Measurements from ENCODE around the gene MAP3K14. TPM values are rescaled to one million over a fixed set of nuclear protein-coding genes. Genes with fewer than 3 reads are reported as not detected.
A peak's percentile ranks its signal among the peaks of the same experiment; 100 is the strongest.
"Not testable (repeated sequence)": the region's sequence is repeated elsewhere in the genome, so short reads cannot be mapped to it uniquely, and the experiment has no call there.

The MAP3K14 gene
- total RNA-seq: 9.2 and 16.4 TPM in 2 replicates
- polyA plus RNA-seq (2012): 10.6 TPM

DNA sequence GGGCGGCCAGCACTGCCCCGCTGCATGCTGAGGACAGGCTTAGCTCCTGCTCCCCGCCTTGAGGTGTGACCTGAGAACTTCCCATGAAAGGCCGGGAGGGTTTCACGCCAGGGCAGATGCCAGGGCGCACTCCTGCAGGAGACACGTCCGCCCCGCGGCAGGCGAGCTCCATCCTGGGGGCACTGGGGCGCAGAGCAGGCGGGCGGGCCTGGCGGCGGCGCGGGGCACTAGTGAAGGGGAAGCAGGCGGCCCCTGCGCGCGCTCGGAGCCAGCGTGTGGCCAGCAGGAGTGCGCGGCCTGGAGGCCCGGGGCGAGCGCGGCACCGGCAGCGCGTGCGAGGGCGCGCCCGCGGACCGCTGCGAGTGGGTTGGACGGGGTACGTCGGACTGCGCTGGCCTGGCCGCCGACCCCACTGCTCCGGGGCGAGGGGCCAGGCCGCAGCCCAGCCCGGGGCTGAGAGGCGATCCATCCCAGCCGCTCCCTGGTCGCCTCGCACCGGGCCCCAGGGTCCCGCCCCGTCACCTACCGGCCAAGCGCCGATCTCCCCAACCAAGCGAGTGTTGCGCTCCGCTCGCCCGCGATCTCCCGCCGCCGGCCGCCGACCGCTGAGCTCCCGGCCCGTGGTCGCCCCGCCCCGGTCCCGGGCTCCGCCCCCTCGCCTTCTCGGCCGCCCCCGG, at the start of gene MAP3K14:
MAP3K14 (minus strand) TSS at position 587 of the 677 bp plus-strand sequence. CDS start 26,275 bp downstream, outside the sequence.
- peak; percentile 79 for DNase-seq (ENCODE audit: low read depth)

DNA sequence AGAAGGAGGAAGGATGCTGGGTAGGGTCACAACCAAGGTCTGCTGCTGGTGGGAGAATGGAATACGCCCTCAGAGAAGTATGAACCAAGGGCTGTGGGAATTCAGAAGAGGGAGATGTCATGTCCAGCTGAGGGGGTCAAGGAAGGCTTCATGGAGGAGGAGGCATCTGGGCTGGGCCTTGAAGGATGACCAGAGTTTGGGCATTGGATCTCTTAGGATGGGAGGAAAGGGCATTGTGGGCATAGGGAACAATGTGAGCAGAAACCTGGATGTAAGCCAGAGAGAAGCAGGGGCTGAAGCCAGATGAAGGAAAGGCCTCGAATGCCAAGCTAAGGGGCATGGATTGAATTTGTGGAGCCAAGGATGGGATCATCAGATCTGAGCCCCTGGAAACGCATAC, 49.2 kb upstream of the MAP3K14 start:
- no peak for DNase-seq (ENCODE audit: low read depth)

DNA sequence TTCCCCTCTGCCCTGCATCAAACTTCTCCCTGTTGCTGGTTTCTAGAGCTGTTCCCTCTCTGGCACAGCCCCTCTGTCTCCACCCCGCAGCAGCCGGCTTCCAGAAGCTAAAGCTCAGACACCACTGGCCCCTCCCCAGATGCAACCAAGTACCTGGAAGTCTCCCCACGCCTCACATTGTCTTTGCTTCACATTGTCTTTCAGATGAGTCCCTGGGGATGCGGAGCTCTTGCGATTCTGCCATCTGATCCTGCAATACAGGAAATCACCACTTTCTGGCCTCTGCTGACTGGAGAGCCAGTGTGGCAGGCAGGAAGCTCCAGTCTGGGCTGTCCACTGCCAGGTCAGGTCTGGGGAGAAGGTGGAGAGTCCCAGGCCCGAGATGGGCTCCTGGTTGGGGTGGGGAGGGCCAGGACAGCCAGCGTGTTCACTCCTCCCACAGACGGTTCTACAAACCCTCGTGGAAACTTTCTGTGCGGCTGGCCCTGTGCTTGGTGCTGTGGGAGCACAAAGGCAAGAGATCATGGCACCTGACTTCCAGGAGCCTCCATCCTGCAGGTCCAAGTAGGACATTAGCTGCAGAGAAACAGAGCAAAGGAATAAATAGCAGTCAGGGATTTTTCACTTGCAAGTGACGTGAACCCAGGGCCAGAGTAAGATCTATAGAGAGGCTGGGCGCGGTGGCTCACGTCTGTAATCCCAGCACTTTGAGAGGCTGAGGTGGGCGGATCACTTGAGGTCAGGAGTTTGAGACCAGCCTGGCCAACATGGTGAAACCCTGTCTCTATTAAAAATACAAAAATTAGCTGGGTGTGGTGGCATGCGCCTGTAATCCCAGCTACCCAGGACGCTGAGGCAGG, 47.9 kb upstream of the MAP3K14 start:
- DNase-seq (ENCODE audit: low read depth): no peak

DNA sequence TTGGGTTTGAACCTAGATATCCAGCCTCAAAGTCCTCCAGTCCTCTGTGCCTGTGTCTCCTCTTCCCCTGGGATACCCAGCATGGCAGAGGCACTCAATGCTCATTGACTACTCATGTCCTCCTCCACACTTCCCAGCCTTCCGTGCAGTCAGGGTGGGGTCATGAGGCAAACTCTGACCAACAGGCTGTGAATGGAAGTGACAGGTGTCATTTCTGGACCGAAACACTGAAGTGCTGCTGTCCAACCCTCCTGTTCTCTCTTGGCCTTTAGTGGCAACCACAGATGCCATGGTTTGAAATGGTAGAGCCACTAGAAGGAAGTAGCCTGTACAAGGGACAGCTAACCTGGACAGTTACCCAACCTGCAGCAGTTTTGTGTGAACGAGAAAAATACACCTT, 46.7 kb upstream of the MAP3K14 start:
- DNase-seq (ENCODE audit: low read depth): peak; percentile 92

DNA sequence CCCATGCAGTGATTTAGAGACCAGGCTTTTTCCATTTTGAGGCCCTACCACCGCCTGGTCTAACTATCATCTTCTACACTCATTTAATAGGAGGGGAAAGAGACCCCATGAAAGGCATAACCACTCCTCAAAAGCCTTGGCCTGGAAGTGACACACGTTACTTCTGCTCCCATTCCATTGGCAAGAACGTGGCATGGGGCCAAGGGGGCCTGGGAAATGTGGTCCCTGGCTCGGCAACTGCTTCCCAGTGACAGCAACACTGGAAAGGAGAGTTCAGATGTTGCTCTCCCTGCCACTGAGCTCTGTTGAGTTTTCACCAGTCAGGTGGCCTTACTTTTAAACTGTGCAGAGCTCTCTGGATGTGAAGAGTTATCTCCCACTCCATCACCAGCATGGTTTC, 45.2 kb upstream of the MAP3K14 start:
- DNase-seq (ENCODE audit: low read depth): no peak

DNA sequence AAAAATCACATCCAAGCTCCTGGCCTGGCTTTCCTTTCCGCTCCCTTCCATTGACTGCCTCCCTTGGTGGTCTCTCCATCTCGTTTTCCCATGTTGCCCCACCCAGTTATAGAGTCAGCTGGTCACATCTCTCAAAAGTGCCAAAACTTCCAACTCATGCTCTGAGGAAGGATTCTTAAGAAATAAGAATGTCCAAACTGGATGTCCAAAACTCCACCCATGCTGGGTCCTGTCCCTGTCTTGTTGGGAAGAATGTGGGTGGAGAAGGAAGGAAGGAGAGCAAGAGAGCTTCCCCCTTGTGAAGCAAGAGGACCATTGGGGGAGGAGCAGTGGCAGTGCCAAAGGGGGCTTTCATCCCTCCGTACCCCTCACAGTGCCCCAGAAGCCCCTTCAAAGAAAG, 44.6 kb upstream of the MAP3K14 start:
- DNase-seq (ENCODE audit: low read depth): no peak

DNA sequence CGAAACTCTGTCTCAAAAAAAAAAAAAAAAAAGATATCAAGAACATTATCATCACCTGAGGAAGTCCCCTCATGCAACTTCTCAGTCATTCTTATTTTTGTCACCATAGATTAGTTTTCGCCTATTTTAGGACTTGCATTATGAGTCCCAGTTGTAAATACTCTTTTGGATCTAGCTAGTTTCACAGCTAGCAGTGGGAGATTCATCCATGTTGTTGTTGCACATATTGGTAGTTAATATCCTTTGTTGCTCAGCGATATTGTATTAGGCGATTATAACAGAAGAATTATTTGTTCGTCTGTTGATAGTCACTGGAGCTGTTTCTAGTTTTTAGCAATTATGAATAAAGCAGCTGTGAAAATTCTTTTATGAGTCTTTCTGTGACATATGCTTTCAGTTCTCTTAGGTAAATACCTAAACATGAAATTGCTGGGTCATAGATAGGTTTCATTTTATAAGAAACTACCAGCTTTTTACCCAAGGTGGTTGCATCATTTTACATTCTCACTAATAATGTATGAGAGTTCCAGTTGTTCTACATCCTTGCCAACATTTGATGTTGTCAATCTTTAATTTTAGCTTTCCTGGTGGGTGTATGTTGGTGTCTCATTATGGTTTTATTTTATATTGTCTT, 40.7 kb upstream of the MAP3K14 start:
- DNase-seq (ENCODE audit: low read depth): no peak

DNA sequence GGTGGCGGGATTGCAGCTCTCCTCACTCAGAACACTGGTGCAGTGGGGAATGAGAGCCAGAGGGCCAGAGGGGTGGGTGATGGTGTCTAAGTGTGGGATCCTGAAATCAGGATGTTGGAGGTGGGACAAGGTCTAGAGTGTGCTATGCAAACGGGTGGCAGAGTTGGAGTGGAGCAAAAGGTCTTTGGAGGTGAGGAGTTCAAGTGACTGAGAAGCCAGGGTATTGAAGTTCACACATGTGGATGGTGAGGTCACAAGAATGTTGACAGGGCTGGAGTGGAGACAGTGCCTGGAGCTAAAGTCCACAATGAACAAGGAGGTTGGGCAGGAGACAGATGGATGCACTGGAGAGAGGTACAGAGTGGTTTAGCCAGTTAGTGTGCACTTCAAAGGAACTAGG, 38.3 kb upstream of the MAP3K14 start:
- no peak for DNase-seq (ENCODE audit: low read depth)

DNA sequence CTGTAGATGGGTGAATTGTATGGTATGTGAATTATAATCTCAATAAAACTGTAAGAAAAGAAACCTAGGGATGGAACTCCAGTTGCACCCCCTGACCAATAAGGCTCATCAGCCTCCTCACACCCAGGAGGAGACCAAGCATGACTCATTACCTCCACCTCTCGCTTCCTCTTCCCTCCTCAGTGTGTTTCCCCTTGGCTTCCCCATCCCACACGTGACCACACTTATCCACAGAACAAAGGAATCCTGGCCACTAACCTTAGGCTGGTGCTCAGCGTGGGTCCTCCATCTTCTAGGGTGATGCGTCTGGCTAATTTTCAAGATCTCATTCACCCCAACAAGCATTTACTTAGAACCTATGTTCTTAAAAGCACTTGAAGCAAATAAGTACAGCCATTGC, 36.2 kb upstream of the MAP3K14 start:
- no peak for DNase-seq (ENCODE audit: low read depth)

DNA sequence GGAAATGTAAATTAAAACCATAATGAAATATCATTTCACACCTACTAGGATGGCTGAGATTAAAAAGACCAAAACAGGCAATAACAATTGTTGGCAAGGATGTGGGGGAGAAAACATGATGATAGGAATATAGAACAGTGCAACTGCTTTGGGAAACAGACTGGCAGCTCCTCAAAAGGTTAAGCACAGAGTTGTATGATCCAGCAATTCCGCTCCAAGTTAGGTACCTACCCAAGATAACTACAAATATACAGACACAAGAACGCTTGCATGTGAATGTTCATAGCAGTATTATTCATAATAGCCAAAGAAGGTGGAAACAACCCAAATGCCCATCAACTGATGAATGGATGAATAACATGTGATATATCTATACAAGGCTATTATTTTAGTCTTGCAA, 35.0 kb upstream of the MAP3K14 start:
- DNase-seq (ENCODE audit: low read depth): no peak

DNA sequence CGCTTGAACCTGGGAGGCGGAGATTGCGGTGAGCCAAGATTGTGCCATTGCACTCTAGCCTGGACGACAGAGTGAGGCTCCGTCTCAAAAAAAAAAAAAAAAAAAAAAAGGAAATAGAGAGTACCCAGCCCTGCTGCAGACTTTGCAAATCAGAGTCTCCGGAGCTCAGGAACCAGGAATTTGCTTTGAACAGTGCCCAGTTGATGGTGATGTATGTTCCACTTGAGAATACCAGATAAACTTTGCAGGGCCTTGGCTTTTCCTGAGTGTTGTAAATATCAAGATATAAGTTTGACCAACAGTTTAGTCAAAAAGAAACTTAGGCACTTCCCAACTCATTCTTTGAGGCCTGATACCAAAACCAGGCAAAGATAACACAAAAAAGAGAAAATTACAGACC, 30.6 kb upstream of the MAP3K14 start:
- no peak for DNase-seq (ENCODE audit: low read depth)

DNA sequence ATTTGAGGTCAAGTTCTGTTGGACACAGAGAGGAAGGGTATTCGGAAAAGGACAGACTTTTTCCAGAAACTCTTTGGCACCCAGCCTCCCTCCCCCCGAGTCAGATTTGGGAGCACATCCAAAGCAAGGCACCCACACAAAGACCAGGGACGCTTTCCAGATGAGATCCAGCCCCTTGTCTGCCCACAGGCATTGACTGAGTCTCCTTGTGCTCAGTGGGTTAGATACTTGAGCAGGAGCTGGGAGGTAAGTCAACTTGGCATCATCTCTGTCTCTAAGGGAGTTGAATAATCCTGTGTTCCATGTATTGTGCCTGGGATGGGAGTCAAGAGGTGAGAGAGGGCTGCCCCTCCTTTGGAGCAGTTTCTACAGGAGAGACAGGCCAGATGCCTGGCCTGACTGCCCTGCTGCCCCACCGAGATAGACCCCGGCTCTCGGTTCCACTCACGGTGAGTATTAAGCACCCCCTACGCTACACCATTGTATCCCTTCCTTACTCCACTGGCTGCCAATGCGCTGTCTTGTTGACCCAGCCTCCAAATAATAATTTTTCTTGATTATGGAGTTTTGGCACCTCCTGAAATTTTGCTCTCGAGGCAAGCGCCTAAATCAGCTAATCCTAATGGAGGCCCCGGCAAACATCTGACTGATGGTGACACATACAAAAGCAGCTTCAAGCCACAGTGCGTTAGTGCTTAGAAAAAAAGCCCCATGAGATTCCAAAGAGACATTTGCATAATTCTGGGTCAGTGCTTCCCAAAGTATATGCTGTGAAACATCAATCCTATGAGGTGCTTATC, 29.6 kb upstream of the MAP3K14 start:
- DNase-seq (ENCODE audit: low read depth): no peak

DNA sequence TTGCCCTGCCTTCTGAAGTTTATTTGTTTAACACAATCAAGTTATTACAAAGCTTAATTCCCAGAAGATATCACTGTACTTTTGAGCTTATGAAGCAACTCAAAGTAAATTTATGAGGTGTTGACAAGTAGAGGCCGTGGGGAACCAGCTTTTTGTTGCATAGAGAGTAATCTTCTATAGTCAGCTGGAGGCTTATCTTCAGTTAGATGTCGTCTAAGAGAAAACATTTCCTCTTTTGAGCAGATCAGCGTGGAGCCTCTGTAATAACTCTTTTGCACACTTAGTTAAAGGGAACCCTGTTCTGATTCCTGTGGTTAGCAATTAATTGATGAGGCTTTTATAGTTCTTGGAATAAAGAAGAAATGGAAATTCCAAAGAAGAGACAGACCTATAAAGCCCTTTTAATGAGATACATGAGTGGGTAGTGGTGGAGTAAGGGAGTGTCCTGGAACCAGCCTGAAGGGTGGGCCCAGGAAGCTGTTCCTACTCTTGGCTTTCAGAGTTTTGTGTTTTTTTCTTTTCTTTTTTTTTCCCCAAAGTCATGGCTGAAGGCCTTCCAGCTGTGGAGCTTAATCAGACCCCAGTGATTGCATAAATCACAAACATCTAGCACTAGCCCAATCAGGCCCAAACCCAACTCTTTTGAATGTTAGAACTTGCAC, 28.9 kb upstream of the MAP3K14 start:
- peak; percentile 17 for DNase-seq (ENCODE audit: low read depth)

DNA sequence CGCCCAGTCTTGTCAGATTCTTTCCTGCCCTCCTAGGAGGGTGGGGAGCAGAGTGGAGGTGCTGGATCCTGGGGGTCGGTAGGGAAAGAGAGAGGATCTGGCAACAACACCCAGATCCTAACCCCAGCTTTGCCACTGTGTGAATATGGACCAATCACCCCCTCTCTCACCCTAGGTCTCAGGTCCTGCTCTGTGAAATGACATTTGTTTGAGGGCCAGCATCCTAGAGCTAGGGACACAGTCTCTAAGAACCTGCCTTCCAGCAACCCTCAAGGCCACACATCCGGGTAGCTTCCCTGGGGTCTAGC, 28.4 kb upstream of the MAP3K14 start:
- no peak for DNase-seq (ENCODE audit: low read depth)

DNA sequence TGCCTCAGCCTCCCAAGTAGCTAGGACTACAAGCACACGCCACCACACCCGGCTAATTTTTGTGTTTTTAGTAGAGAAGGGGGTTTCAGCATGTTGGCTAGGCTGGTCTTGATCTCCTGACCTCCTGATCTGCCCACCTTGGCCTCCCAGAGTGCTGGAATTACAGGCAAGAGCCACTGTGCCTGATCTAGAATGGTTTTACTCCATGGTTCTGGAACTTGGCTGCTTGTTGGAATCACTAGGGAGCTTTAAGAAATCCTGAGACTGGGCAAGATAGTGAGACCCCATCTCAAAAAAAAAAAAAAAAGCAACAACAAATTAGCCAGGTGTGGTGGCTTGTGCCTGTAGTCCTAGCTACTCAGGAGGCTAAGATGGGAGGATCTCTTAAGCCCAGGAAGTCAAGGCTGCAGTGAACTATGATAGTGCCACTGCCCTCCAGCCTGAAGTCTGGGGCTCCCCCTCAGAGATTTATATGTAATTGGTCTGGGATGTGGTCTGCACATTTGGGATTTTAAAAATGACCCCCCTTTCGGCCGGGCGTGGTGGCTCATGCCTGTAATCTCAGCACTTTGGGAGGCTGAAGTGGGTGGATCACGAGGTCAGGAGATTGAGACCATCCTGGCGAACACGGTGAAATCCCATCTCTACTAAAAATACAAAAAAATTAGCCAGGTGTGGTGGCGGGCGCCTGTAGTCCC, 27.3 kb upstream of the MAP3K14 start:
- DNase-seq (ENCODE audit: low read depth): not testable (repeated sequence)

DNA sequence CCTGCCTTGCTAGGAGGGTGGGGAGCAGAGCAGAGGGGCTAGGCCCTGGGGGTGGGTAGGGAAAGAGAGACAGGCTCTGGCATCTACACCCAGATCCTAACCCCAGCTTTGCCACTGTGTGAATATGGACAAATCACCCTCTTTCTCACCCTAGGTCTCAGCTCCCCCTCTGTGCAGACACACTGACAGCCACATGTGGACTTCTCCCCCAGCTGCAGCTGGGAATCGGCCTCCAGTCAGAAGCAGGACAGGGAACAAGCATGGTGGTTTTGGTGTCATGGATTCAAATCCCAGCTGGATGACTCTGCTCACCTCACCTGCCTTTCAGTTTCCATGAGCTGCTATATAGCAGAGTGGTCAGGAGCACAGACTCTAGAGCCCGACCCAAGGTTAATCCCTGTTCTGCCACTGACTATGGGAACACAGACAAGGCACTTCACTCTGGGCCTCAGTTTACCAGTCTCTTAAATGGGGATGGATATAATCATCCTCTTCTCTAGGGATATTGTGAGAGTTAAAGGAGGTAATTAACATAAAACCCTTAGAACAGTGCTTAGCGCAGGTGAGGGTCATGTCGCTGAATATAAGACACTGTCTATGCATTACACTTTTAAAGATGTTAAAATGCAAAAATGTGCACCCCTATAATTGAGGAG, 26.2 kb upstream of the MAP3K14 start:
- DNase-seq (ENCODE audit: low read depth): no peak

DNA sequence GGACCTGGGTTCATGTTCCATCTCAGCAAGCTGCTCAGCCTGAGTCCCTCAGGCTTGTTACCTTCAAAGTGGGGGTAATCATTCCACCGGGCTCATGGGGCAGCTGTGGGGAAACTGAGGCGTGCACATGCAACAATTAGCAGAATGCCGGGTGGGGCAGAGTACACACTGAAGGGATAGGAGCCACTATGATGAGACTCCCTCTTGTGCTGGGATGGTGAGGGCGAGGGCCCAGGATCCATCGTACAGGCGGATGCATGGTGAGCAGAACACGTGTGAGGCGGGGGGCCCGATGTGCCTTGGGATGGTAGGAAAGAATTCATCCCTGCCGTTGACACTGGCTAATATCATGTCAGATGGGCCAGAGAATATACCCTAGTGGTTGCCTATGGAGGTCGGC, 25.5 kb upstream of the MAP3K14 start:
- DNase-seq (ENCODE audit: low read depth): no peak

DNA sequence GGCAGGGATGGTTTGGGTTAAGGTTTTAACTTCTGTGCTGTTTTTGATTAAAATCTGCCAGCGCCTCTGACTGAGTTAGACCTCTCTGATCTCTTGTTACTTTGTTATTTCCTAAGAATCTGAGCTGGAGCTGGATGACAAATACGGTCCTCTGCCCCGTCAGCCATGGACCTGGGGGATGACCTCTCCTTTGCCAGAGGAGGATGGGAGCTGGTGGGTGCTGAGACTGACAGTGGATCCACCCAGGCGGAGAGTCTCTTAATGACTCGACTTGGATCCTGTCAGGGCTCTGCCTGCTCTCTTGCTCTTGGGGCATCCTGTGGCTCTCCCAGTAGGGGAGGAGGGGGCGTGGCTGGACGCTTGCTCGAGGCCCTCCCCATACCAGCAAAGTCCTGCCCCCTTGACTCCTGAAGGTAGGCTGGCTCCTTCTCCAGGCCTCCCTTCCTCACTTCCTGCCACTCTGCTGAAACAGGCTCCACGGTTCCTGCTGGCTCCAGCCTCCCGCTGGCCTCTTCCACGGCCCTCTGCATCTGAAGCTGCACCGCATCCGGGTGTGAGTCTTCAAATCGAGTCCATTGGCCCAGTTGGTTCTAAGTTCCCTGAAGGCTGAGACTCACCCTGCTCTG, 24.8 kb upstream of the MAP3K14 start:
- peak; percentile 62 for DNase-seq (ENCODE audit: low read depth)
